Measurements from ENCODE around the gene PTDSS2.

- TF ChIP-seq, protein P1, sequence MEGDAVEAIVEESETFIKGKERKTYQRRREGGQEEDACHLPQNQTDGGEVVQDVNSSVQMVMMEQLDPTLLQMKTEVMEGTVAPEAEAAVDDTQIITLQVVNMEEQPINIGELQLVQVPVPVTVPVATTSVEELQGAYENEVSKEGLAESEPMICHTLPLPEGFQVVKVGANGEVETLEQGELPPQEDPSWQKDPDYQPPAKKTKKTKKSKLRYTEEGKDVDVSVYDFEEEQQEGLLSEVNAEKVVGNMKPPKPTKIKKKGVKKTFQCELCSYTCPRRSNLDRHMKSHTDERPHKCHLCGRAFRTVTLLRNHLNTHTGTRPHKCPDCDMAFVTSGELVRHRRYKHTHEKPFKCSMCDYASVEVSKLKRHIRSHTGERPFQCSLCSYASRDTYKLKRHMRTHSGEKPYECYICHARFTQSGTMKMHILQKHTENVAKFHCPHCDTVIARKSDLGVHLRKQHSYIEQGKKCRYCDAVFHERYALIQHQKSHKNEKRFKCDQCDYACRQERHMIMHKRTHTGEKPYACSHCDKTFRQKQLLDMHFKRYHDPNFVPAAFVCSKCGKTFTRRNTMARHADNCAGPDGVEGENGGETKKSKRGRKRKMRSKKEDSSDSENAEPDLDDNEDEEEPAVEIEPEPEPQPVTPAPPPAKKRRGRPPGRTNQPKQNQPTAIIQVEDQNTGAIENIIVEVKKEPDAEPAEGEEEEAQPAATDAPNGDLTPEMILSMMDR (IDR thresholded peaks at IDR 0.05) = peak in 2 of 3 experiments; percentile 20 to 26
- peak; percentile 28 to 39 for TF ChIP-seq POLR2AphosphoS5 (IDR thresholded peaks at IDR 0.05)
- TF ChIP-seq POLR2A (IDR thresholded peaks at IDR 0.05; ENCODE audit: low read depth) = no peak
Observed at GRCh38 chr11:406796-407650, 43.1 kb upstream of the PTDSS2 start.
